Measurements from ENCODE around the gene MBOAT2. TPM values are rescaled to one million over a fixed set of nuclear protein-coding genes. Genes with fewer than 3 reads are reported as not detected.
"Not testable (repeated sequence)": the region's sequence is repeated elsewhere in the genome, so short reads cannot be mapped to it uniquely, and the experiment has no call there.

The MBOAT2 gene
- total RNA-seq, 1 donor from 2014 or later: 5.3 TPM

DNA sequence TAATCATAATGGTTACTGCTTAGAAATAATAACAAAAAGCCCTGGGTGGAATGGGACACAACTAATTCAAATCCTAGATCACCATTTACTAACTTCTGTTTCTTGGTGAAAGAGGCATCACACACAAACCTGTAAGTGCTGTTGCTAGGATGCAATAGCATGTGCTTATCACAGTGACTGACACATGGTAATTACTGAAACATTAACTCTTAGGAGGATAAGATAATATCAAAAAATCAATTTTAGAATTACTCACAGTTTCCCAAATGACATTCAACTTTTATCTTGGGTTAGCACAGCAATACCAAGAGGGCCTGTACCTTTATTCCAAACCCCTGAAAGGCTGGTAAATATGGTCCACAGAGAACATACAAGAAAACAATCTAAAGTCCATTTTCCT, 69.1 kb downstream of the MBOAT2 start:
- H3K27ac ChIP-seq (replicated peaks): no peak overlapping the region
- intact Hi-C loops (cut with micrococcal nuclease): no loop called here
- H3K4me3 ChIP-seq: no peak overlapping the region
- H3K4me1 ChIP-seq: peaks cover under 1% of the 10 kb centered on the region
- peaks cover 4% of the 10 kb centered on the region for H3K9me3 ChIP-seq (replicated peaks)
- H3K36me3 ChIP-seq: peaks cover 3% of the 10 kb centered on the region
- TF ChIP-seq, protein P1, sequence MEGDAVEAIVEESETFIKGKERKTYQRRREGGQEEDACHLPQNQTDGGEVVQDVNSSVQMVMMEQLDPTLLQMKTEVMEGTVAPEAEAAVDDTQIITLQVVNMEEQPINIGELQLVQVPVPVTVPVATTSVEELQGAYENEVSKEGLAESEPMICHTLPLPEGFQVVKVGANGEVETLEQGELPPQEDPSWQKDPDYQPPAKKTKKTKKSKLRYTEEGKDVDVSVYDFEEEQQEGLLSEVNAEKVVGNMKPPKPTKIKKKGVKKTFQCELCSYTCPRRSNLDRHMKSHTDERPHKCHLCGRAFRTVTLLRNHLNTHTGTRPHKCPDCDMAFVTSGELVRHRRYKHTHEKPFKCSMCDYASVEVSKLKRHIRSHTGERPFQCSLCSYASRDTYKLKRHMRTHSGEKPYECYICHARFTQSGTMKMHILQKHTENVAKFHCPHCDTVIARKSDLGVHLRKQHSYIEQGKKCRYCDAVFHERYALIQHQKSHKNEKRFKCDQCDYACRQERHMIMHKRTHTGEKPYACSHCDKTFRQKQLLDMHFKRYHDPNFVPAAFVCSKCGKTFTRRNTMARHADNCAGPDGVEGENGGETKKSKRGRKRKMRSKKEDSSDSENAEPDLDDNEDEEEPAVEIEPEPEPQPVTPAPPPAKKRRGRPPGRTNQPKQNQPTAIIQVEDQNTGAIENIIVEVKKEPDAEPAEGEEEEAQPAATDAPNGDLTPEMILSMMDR (IDR thresholded peaks at IDR 0.05; ENCODE audit: borderline replicate concordance): no peak
- no peak for DNase-seq
- no peaks in the 10 kb centered on the region for H3K27me3 ChIP-seq (ENCODE audit: low read depth)

DNA sequence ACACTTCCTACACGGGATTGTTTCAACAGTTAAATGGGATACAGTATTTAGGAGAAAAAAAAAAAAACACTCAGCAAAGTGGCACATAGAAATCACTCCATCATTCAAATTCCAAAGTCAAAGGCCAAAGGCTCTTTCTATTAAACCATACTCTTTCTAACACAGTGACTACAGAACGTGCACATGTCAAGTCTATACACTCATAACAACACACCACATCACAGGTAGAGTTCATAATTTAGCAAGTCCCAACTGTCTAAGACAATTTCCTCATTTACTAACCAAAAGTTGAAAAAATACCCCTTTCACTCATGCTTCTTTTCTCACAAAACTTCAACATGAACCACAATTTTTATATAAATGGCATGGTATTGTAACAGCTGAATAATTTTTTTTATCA, 70.8 kb downstream of the MBOAT2 start:
- H3K4me3 ChIP-seq: no peak overlapping the region
- H3K27me3 ChIP-seq (ENCODE audit: low read depth): no peaks in the 10 kb centered on the region
- peaks cover under 1% of the 10 kb centered on the region for H3K36me3 ChIP-seq
- DNase-seq: no peak
- peaks cover 4% of the 10 kb centered on the region for H3K9me3 ChIP-seq (replicated peaks)
- TF ChIP-seq, protein P1 (IDR thresholded peaks at IDR 0.05; ENCODE audit: borderline replicate concordance): no peak
- H3K4me1 ChIP-seq: no peaks in the 10 kb centered on the region
- no peak overlapping the region for H3K27ac ChIP-seq (replicated peaks)
- intact Hi-C loops (cut with micrococcal nuclease): no loop called here

DNA sequence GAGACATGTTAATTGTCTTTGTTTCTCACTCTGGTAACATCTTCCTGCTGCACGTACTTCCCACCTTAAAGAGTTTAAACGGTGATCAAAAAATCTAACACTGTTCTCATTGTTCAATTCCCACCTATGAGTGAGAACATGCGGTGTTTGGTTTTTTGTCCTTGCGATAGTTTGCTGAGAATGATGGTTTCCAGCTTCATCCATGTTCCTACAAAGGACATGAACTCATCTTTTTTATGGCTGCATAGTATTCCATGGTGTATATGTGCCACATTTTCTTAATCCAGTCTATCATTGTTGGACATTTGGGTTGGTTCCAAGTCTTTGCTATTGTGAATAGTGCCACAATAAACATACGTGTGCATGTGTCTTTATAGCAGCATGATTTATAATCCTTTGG, 73.3 kb downstream of the MBOAT2 start:
- H3K4me1 ChIP-seq; H3K27ac ChIP-seq (replicated peaks); H3K27me3 ChIP-seq (ENCODE audit: low read depth); H3K4me3 ChIP-seq; H3K36me3 ChIP-seq; H3K9me3 ChIP-seq (replicated peaks); intact Hi-C loops (cut with micrococcal nuclease); DNase-seq: not testable (repeated sequence)

DNA sequence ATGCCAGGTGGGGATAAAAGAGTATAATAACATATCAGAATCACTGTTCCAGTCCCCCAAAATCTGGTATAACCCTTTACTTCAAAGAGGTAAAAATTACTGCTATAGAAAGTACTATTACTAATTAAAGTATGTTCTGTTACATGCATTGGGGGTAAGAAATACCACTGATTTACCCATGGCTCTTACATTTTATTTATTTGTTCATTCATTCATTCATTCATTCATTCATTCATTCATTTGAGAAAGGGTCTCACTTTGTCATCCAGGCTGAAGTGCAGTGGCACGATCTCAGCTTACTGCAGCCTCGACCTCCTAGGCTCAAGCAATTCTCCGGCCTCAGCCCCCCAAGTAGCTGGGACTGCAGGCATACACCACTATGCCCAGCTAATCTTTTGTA, 74.4 kb downstream of the MBOAT2 start:
- Histone ChIP-seq H3K4me3 (no peak overlapping the region), H3K4me1 (no peaks in the 10 kb centered on the region), H3K9me3 (replicated peaks) (peaks cover 4% of the 10 kb centered on the region), H3K27me3 (ENCODE audit: low read depth) (no peaks in the 10 kb centered on the region), H3K27ac (replicated peaks) (no peak overlapping the region), H3K36me3 (no peaks in the 10 kb centered on the region)
- intact Hi-C loops (cut with micrococcal nuclease): no loop called here
- TF ChIP-seq, protein P1 (IDR thresholded peaks at IDR 0.05; ENCODE audit: borderline replicate concordance): no peak
- DNase-seq: no peak

DNA sequence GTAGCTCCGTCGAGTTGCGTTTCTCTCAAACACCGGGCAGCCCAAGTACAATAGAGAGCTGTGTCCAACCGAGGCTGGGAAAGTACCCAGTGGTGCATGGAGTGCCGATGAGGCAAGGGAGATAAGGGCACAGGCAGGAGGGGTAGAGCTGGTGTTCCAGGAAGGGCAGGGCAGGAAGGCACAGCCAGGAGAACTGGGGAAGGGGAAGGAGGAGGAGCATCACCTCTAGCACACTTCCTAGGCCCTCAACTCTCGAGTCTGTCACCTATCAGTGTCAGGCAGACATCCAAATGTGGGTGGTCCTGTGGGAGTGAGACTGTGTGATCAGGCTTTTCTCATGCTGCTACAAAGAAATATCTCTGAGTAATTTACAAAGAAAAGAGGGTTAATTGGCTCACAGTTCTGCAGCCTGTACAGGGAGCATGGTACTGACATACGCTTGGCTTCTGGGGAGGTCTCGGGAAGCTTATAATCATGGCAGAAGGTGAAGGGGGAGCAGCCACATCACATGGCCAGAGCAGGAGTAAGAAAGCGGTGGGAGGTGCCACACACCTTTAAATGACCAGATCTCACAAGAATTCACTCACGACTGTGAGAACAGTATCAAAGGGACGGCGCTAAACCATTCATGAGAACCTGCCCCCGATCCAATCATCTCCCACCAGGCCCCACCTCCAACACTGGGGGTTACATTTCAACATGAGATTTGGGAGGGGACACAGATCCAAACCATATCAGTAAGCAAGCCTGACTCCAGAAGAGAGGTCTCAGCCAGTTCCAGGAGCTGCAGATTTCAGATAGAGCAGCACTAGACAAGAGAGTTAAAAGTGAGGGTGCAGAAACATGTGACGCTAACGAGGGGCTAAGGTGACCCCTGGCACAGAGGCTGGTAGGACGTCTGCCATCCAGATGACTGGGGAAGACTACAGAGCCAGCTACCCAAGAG, 75.7 kb downstream of the MBOAT2 start:
- H3K27ac ChIP-seq (replicated peaks): no peak overlapping the region
- H3K27me3 ChIP-seq (ENCODE audit: low read depth): no peaks in the 10 kb centered on the region
- TF ChIP-seq, protein P1 (IDR thresholded peaks at IDR 0.05; ENCODE audit: borderline replicate concordance): no peak
- peaks cover 4% of the 10 kb centered on the region for H3K9me3 ChIP-seq (replicated peaks)
- H3K4me1 ChIP-seq: no peaks in the 10 kb centered on the region
- no peaks in the 10 kb centered on the region for H3K36me3 ChIP-seq
- intact Hi-C loops (cut with micrococcal nuclease): no loop called here
- no peak for DNase-seq
- H3K4me3 ChIP-seq: no peak overlapping the region

DNA sequence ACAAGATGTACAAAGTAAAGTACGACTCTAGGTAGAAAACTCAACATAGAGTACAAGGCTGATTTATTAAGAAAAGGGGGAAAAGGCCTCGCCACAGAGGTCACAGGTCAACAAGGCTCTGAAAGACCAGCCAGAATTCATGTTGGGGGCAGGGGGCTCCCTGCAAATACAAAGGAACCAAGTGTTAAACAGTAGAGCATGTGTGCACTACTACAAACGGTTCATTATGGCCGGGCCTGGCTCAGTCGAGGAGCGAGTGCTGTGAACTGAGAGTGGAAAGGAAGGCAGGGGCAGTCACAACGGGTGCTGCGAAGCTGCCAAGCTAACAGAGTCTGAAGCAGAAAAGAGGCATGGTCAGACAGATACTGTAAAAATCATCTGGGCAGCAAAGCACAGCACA, 77.1 kb downstream of the MBOAT2 start:
- Histone ChIP-seq H3K27me3 (ENCODE audit: low read depth) (no peaks in the 10 kb centered on the region), H3K9me3 (replicated peaks) (no peaks in the 10 kb centered on the region), H3K4me3 (no peak overlapping the region), H3K4me1 (no peaks in the 10 kb centered on the region), H3K36me3 (no peaks in the 10 kb centered on the region), H3K27ac (replicated peaks) (no peak overlapping the region)
- intact Hi-C loops (cut with micrococcal nuclease): no loop called here
- TF ChIP-seq, protein P1 (IDR thresholded peaks at IDR 0.05; ENCODE audit: borderline replicate concordance): no peak
- DNase-seq: no peak

Data from left ventricle myocardium inferior (tissue), 1 donor.